ENCODE measurements around the gene ANKS1B.

ANKS1B gene

DNA sequence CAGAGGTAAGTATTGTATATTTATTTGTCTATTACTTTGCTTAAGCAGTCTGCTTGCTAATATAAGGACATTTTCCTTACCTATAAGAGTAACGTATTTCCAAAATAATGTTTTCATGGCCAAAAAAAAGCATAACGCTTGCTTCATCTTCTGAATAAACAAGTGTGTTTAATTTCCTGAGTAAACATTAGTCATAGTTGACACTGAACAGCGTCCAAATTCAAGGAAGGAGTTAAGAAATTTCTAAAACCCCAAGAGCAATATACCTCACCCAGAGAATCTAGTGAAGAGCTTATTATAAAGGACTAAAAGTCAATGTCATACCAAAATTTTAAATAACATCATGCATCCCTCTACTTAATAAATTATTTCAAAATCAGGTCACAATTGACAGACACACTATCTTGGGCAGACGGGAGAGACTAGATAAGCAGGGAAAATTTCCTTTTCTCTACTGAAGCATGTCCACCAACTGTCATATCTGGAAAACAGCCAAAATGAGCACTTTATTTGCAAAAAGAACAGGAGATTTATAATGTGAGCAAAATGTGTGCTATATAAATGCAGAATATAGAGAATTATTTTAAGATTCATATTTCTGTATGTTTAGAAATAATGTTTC is 25.1 kb downstream of the ANKS1B start:
- DNase-seq: no peak

DNA sequence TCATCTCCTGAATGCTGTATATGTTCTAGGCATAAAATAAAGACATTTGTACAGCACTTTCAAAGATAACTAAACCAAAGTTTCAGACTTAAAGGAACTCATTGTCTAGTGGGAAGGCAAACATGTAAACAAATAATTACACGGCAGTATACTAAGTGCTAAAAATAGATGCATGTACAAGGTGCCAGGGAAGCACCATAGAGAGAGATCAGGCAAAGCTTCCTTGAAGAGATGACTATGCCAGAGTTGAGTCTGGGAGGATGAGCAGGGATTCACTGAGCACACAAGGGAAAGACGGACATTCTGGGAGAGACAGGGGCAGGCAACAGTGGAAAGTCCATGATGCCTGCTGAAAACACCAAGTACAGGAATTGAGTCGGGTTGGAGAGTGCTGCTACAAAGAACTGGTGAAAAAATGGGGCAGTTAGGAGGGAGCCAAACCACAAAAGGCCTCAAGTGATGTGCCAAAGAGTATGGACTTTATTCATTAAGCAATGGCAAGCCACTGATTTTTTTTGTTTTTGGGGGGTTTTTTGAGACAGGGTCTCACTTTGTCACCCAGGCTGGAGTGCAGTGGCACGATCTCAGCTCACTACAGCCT is 26.8 kb downstream of the ANKS1B start:
- no peak for DNase-seq

DNA sequence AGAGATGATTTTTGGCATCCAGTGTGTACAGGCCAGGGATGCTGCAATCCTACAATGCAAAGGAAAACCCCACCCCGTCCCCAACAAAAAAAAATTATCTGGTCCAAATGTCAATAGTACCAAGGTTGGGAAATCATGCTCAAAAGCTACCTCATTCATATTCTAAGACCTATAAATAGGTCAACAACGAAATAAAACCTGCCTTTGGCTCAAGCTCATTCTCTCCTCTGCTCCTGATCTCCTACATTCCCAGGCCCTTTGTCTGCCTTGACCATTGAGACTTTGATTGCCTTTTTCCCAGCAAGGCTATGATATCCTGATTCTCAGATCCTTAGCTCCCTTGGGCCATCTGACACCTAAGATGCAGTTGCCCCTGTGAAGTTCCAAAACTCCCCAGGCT is 30.0 kb downstream of the ANKS1B start:
- DNase-seq: no peak

DNA sequence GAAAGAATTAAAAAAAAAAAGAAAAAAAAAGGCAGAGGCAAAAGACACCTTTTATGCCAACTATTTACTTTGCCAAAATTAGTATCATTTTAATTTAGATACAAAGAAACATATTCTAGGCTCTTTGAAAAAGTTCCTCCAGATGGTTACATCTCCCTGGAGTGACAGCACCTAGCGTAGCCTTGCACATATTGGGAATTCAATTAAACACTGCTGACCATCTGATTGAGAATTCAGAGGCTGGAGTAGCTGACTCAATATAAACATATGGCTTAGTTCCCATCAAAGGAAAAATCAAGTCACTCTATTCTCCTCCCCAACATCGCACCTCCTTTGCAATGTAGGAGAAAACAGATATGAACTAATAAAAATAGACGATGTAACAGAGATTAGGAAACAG is 36.4 kb downstream of the ANKS1B start:
- no peak for DNase-seq

DNA sequence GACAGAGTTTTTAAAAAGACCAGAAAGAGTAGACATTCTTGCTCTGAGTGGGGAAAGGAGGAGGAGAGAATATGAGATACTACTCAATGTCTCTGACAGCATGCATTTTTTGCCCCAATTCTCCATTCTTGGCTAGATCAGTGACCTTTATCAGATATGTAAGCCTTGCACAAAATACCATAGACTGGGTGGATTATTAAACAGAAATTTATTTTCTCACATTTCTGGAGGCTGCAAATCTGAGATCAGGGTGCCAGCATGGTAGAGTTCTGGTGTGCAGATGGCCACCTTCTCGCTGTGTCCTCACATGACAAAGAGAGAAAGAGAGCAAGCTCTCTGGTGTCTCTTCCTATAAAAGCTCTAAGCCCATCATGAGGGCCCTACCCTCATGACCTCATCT is 38.6 kb downstream of the ANKS1B start:
- no peak for DNase-seq

DNA sequence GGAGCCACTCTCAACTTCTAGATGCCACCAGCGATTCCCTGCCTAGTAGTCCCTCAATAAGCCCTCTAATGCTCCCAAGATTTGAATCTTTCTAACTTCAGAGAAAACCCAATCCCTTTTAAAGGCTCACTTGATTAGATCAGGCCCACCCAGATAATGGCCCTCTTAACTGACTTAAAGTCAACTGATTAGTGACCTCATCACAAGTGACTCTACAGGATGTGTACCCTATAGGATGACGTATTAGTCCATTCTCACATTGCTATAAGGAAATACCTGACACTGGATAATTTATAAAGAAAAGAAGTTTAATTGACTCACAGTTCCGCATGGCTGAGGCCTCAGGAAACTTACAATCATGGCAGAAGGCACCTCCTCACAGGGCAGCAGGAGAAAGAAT is 49.1 kb downstream of the ANKS1B start:
- no peak for DNase-seq

DNA sequence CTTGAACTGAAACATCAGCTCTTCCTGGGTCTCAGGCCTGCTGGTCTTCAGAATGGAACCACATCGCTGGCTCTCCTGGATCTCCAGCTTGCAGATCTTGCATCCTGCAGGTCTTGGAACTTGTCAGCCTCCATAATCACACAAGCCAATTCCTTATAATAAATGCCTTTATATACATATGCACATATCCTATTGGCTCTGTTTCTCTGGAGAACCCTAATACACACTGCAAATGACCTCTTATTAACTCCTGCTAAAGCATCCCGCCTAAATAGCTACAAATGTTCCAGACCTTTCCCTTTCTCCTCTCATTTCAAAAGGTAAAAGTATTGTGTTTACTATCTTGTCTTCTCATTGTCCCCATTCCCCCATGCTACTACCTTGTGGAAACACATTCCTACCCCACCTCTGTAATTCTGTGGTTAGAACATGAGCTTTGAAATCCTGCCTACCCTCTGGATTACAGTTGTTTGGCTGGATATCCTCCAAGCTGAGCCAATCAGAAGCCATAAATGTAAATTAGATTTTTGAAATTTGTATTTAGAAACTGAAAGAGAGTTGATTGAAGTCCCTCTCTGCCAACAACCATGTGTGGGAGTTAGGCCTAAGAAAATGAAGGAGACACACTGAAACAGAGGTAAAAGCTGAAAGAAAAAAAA is 58.1 kb downstream of the ANKS1B start:
- no peak for DNase-seq

DNA sequence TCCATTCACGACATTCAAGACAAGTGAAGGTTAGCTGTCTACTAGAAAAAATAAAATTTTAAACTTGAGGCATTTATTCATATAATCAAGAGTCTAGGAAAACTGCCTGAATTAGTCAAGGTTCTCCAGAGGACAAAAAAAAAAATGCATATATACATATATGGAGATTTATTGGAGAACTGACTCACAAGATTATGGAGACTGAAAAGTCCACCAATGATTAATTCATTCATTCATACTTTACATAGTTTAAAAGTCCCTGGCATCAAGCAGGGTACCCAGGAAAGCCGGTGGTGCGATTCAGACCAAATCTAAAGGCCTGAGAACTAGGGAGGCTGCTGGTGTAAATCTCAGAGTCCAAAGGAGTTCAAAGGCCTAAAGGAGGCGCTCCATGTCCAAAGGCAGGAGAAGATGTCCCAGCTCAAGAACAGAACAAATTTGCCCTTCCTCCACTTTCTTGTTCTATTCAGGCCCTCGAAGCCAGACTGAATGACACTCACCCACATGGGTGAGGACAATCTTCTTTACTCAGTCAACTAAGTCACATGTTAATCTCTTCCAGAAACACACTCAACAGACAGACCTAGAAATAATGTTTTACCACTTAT is 64.3 kb downstream of the ANKS1B start:
- no peak for DNase-seq

DNA sequence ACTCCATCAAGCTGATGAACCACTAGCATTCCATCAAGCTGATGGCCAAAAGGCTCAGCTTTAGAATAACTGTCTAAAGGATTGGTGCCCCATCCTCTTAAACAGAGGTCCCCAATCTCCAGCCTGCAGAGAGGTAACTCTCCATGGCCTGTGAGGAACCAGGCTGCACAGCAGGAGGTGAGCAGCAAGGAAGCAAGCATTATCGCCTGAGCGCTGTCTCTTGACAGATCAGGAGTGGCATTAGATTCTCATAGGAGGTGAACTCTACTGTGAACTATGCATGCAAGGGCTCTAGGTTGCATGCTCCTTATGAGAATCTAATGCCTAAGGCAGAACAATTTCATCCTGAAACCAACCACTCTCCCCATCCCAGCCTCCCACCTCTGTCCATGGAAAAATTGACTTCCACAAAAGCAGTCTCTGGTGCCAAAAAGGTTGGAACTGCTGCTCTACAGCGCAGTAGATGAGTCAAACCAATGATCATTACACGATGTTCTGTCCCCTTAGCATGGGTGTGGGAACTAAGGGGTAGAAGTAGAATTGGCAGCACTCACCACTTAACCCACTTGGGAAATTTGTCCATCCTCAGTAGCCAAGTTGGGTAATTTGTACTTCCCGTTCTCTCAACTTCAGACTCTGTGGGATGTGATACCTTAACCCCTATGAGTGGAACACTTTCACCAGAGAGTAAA is 66.9 kb downstream of the ANKS1B start:
- no peak for DNase-seq

DNA sequence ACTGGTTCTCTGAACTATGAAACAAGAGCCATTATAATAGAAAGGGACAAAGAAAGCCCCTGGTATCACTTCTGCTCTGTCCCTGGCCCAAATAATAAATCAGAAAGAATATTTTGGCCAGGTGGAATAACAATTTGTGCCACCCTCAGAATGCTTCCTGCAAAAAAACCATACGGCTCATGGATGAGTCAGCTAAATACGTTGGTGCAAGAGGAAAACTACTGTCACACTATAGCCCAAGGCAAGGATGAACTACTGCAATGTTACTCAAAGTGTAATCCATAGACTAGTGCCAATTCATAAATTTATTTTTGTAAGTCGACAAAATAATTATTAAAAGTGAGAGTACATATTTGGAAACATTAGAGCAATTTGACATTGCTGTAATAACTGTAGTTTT is 68.2 kb downstream of the ANKS1B start:
- DNase-seq: no peak

DNA sequence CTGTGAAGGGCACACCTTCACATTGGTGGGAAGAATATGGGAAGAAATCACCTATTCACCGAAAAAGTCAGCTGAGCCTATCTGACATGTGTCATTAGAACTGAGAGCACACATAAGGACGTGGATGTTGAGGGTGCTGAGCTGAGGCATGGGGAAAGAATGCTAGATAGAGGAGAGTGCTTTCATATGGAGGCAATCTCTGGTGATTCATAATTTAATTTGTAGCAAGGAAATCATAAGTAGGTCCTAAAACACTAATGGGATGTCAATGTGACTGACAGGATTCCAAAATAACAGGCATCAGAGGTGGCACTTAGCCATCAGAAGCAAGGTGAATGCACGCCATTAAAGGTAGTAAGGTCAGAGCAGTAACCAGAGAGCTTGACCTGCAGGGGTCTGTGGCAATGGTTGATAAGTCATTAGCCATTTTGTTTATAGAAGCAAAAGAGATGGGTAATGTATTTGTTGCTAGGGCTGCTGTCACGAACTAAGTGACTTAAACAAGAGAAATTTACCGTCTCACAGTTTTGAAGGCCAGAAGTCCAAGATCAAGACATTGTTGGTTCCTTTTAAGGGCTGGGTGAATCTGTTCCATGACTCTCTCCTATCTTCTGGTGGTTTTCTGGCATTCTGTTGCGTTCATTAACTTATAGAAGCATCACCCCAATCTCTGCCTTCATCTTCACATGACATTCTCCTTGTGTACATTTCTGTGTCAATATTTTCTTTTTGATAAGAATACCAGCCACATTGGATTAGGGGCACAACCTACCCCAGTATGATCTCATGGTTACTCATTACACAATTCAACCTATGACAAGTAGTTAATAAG is 69.3 kb downstream of the ANKS1B start:
- DNase-seq: no peak

DNA sequence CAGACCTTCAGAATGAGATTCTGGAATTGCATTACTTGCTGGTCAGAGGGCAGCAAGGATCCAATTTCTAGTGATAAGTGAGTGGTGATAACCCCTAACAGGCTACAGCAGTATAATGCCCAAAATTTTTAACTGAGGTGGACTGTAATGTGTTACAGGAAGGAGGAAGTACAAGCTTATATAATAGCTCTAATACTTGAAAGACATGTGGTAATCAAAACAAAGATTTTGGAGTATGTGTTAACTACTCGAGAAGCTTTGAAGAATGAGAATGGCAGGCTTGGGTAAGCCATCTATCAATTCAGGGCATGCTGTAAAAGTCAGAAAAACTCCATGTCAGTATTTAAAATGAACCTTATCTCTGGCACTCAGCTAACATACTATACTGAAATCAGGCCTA is 70.5 kb downstream of the ANKS1B start:
- DNase-seq: no peak

DNA sequence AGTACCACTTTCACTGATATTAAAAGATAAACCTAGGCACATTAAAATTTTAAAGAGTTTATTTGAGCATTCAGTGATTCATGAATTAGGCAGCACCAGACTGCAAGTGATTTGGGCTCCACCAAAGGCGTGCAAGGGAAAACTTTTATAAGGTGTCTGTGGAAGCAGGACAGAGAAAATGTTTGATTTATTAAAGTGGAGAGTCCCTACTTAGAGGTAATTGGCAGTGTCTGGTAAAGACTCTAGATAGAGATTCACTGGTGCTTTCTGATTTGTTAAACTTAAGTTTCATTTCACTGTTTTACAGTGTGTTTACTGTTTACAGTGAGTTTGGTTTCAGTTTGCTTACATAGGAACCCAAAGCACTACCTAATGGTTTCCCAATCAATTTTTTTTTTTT is 72.8 kb downstream of the ANKS1B start:
- no peak for DNase-seq

DNA sequence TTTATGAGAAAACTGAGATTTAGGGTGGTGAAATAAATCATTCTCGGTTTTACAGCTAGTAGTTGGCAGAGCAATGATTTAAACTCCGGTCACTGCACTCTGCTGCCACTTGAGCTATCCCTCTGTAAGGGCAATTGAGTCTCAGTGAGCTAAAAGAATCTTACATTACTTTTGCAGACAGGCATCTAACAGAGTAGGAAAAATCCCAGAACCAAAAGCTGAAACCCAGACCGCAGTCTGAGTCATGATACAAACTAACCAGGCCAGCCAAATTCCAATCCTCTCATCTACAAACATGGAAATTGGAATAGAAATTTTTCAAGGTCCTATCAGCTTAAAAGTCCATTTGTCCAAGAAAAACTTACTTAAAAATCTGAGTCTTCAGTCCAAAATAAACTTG is 73.7 kb downstream of the ANKS1B start:
- DNase-seq: no peak

DNA sequence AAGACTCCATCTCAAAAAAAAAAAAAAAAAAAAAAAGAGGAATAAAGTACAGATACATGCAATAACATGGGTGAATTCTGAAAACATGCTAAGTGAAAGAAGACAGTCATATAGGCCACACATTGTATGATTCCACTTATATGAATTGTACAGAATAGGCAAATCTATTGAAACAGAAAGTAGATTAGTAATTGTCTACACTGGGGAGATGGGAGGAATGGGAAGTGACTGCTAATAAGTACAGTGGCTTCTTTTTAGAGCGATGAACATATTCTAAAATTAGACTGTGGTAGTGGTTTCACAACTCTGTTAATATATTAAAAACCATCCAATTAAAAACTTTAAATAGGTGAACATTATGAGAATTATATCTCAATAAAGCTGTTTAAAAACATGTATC is 74.4 kb downstream of the ANKS1B start:
- no peak for DNase-seq

DNA sequence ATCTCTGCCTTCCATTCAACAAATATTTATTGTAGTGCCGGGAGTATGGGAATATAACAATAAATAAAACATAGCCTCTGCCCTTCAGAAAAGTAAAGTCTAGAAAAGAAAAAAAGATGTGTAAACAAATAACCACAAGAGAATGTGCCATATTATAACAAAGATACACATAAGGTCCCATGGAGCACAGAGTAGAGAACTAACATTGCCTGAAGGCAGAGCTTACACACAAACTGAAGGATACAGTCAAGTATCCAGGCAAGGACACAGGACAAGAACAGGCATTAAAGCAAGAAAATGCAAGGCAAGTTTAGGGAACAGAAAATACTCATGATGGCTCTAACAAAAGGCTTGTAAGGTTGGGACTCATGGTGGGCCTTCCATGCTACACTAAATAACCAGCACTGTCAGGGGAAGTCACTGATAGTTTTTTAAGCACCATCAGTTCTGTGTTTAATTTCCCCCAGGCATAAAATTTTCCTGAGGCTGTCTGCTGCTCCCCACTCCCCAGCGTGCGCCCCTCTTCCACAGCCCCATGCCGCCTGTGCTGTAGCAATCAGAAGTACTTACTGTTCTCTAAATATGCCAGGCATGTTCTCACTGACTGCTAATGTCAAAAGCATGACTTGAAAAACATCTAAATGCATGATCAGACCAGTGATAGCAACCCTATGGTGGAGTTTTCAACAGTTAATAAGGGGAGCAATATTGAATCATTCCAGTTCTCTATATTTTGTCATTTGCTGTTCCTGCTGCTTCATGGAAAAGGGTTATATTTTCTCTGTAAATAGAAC is 77.8 kb downstream of the ANKS1B start:
- no peak for DNase-seq

DNA sequence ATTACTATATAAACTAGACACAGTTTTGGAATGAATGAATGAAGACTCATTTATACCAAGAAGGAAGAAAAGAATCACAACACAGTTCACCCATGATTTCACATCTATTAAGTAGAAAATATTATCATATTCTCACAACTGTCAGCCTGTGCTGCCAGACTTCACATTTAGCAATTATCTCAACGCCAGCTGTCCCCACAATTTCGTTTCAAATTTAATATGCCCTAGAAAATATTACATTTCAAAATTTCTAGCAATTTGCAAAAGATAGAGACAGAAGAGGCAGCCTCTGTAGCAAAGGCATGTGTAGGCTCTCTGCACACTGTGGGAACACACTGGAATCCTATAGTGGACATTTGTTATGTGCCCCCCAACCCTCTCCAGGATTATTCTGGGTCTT is 83.6 kb downstream of the ANKS1B start:
- no peak for DNase-seq

DNA sequence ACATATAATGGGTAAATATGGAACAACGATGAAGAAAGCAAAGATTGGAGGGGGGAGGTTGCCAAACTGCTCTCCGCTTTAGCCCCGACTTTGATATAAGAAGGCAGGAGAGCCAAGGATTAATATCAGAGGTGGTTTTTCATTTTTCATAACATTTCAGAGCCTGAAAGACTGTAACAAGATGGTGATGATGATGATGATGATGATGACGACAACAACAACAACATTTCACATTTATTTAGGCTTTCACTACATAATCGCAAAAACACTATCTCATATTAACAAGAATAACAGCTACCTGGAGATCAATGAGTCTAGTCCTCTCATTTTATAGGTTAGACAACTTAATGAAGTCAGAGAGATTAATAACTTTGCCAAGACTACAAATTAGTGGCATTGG is 86.1 kb downstream of the ANKS1B start:
- DNase-seq: no peak

DNA sequence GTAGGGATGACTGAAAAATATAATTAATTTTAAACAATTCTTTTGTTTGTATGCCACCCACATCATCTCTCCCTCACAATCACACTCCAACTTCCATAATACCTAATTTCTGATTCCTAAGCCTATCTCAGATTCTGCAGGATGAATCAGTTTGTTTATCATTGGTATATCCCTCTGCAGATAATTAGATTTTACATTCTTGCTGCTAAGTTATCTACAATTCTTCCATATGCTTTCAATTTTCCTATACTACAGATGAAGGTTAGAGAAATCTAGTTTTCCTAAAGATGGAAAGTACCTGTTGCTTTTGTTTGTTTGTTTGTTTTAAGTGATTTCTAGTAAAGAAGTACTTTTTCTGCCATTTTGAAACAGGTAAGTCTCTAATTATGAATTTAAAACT is 105.3 kb downstream of the ANKS1B start:
- DNase-seq: no peak

DNA sequence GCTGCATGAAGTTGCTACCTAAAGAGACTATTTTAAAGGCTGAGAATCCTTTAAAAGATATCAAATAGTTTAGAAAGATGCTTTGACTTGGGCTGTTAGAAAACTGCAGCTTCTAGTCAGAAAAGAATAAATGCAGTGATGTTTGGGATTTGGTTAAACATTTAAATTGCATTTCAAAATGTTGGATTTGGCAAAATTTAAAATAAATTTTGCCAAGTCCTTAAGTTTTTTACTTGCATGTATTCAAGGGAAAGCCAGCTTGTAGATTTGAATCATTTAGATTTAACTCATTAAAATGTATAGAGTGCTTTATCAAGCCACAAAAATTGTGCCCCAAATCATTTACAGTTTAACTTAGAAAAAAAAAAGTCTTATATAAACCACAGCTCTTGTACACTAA is 109.7 kb downstream of the ANKS1B start:
- no peak for DNase-seq

DNA sequence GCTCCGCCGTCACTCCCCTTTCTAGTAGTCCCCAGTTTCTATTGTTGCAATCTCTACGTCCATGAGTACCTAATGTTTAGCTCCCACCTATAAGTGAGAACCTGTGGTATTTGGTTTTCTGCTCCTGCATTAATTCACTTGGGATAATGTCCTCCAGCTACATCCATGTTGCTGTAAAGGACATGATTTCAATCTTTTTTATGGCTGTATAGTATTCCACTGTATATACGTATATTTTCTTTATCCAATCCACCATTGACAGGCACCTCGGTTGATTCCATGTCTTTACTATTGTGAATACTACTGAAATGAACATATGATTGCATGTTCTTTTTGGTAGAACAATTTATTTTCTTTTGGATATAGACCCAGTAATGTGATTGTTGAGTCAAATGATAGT is 114.7 kb downstream of the ANKS1B start:
- DNase-seq: no peak

DNA sequence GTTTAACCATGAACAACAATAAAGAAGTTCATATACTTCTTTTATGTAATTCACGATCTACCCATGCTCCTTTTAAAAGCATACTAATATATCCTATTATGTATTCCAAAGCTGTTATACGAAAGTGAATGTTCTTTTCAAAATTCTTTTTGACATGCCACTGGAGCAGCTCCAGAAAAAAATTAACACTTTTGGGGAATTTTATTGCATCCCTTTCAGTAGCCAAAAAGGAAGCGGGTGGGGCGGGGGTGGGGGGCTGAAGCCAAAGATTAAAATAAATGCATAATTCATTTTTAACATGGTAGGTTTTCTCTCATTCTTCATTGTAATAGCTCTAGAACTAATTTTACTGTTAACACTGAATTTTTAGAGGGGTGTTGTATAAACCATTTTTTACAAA is 123.0 kb downstream of the ANKS1B start:
- DNase-seq: no peak
